AML-193 (cell line): Measurements from ENCODE around the gene MUC2.

Experiments
- DNase-seq, 2 experiments: peaks; one replicate each; lab custom pipeline; 2025; lab: John Stamatoyannopoulos, UW

MUC2 gene

DNA sequence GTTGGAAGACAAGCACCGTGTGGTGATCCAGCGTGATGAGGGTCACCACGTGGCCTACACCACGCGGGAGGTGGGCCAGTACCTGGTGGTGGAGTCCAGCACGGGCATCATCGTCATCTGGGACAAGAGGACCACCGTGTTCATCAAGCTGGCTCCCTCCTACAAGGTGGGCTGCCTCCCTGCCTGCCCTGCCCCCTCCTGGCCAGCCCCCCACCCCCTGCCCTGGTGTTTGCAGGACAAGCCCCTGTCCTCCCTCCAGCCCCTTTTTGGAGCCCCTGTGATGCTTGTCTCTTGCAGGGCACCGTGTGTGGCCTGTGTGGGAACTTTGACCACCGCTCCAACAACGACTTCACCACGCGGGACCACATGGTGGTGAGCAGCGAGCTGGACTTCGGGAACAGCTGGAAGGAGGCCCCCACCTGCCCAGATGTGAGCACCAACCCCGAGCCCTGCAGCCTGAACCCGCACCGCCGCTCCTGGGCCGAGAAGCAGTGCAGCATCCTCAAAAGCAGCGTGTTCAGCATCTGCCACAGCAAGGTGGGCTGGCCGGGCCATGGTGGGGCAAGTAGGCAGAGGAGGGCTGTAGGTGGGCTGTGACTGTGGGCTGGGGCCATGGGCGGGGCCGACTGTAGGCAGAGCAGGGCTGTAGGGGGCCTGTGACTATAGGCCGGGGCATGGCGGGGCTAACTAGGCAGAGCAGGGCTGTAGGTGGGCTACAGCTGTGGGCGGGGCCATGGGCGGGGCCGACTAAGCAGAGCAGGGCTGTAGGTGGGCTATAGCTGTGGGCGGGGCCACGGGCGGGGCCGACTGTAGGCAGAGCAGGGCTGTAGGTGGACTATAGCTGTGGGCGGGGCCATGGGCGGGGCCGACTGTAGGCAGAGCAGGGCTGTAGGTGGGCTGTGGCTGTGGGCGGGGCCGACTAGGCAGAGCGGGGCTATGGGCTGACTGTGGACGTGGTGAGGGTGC is 13.6 kb downstream of the MUC2 start:
- DNase-seq, result no peak

DNA sequence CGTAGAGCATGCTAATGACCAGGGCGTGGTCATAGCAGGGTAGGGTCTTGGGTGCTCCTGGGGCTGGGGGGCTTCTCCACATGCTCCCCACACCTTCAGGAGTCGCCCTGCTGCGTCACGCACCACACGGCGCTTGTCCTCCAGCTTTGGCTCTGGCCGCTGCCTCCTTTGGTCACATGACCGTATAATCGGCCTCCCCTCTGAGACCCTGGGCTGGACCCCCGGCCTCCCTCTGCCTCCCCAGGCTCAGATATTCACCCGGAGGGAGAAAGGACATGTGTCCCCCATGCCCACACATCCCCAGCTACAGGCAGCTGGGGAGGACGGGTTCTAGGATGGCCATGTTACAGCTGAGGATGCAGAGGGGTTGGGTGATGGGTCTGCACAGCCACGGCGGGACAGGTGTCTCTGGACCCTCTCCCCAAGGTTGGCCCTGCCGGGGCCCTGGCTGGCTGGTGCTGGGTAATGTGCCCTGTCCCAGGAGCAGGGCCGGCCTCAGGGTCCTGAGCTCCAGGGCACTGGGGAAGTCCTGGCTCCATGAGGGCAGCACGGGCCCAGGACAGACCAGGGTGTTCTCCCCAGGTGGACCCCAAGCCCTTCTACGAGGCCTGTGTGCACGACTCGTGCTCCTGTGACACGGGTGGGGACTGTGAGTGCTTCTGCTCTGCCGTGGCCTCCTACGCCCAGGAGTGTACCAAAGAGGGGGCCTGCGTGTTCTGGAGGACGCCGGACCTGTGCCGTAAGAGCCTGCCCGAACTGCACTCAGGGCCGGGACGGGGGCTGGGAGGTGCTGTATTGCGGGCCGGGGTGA is 14.5 kb downstream of the MUC2 start:
- DNase-seq, result no peak

DNA sequence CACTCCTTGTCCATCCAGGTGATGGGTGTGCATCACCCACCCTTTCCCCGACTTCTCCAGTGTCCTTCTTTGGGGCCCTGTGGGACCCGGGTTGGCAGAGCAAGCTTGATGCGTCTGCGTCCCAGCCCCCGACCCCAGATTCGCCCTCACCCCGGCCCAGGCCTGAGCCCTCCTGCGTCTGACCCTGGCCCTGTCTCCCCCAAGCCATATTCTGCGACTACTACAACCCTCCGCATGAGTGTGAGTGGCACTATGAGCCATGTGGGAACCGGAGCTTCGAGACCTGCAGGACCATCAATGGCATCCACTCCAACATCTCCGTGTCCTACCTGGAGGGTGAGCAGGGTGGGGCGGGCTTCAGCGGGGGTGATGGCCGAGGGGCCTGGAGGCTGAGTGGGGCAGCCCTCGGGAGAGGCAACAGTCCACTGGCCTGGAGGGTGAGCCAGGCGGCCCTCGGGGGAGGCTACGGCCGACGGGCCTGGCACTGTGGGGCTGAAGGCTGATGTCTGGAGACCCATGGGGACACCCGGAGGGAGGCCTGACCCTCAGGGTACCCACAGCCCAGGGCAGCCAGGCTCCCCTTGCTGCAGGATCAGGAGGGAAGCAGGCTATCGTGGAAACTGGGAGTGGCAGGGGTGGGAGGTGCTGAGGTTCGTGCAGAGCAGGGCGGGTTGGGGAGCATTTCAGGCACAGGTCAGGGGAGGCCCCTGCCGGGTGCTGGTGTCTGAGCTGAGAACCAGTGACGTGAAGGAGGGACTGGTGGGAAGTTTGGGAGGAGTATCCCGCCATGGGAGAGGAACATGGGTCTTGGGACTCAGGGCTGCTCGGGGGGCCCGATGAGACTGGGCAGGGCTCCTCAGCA is 15.3 kb downstream of the MUC2 start:
- no peak for DNase-seq

DNA sequence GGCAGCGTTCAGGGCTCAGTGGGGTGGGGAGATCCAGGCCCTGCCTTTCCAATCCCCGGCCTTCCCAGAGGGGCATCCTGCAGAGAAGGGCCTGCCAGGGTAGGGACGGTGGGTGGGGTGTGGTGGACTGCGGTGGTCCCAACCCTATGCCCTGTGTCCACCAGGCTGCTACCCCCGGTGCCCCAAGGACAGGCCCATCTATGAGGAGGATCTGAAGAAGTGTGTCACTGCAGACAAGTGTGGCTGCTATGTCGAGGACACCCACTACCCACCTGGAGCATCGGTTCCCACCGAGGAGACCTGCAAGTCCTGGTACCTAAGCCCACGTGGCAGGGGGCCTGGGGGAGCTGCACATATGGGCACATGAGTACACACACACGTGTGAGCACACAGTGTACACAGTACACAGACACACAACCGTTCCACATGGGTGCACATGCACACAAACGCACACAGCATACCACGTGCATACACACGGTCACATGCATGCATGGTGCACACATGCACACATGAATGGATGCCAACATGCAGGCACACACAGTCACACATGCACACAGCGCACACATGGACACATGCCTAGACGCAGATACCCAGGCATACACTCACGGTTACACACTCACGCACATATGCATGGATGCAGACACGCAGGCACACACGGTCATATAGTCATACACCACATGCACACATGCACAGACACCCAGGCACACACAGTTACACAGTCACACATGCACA is 16.1 kb downstream of the MUC2 start:
- DNase-seq, result no peak

DNA sequence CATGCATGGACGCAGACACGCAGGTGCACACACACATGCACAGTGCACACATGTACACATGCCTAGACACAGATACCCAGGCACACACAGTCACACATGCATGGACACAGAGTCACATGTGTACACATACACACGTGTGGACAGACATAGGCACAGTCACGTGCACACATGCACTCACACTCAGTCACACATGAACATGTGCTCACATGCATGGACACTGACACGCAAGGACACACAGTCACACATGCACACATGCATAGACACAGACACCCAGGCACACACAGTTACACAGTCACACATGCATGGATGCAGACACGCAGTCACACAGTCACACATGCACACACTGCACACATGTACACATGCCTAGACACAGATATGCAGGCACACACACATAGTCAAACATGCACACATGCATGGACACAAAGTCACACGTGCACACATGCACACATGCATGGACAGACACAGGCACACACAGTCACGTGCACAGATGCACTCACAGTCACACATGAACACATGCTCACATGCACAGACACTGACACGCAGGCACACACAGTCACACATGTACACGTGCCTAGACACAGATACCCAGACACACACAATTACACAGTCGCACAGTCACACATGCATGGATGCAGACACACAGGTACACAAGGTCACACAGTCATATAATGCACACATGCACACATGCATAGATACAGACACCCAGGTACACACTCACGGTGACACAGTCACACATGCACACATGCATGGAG is 16.8 kb downstream of the MUC2 start:
- DNase-seq, result no peak

DNA sequence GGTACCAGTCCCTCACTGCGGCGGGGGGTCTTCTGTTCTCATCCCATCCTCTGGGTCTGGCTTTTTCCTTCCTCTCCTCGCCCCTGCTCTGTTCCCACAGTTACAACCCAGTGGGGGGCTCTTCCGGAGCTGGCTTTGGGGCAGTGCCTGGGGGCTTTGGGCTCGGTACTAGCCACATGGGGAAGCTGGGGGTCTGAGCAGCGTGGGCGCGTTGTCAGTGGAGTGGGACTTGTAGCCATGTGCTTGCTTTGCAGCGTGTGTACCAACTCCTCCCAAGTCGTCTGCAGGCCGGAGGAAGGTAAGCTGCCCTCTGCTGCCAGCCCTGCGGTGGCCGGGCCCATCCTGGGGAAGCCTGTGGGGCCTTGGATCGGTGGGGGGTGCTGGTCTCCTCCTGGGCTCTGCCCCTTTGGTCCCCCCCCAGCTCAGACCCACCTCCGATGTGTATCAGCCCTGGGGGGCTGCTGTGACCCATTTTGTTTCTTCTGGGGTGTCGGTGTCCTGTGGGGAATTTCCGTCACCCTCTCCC is 17.5 kb downstream of the MUC2 start:
- no peak for DNase-seq

DNA sequence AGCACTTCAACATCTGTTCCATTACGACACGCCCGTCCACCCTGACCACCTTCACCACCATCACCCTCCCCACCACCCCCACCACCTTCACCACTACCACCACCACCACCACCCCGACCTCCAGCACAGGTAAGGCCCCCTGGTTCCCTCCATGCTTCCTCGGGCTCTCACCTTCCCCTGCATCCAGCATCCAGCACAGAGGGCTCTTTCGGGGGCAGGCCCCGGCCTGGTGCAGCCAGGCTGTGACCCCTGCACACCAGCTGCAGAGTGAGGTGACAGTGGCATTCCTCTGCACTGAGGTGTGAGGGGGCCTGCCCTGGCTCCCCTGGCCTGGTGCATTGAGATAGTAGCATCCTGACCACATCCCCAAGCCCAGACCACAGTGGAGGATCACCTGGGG is 18.2 kb downstream of the MUC2 start:
- DNase-seq, result no peak

DNA sequence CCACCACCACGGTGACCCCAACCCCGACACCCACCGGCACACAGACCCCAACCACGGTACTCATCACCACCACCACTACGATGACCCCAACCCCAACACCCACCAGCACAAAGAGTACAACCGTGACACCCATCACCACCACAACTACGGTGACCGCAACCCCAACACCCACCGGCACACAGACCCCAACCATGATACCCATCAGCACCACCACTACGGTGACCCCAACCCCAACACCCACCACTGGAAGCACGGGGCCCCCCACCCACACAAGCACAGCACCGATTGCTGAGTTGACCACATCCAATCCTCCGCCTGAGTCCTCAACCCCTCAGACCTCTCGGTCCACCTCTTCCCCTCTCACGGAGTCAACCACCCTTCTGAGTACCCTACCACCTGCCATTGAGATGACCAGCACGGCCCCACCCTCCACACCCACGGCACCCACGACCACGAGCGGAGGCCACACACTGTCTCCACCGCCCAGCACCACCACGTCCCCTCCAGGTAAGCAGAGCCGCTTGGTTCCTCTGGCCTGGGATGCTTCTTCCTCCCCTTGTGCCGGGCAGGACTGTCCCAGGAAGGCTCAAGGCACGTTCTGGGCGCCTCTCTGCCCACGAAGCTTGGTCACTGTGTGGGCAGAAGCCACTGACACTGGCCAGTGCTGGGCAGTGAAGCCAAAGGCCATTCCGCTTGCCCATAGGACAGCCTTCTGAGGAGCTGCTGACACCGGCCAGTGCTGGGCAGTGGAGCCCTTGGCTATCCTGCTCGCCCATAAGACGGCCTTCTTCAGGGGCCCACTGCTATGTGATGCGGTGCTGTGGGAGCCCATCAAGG is 25.1 kb downstream of the MUC2 start:
- no peak for DNase-seq

DNA sequence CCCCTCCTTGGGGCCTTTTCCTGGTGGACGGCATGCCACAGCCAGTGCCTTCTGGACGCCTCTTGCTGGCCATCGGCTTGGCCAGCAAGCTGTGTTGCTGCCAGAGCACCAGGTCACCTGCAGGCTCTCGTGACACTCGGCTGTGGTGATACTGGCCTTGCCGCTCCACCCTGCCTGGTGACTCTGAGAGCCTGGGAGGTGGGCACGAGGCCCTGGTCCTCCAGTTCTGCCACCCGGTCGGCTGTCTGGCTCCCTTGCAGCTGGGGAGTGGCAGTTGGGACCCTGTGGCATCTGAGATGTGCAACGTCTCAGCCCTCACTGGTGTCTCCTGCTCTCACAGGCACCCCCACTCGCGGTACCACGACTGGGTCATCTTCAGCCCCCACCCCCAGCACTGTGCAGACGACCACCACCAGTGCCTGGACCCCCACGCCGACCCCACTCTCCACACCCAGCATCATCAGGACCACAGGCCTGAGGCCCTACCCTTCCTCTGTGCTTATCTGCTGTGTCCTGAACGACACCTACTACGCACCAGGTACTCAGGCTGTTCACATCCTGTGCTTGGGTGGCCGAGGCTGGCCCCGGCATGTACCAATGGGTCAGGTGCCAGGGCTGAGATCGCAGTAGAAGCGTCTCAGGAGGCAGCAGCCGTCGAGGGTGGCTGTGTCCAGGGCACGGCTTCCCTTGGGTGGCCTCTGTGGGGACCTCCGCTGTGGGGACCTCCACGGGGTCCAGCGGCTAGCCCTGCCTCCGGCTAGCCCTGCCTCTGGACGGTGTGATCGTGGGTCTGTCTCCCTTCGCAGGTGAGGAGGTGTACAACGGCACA is 26.0 kb downstream of the MUC2 start:
- no peak for DNase-seq

DNA sequence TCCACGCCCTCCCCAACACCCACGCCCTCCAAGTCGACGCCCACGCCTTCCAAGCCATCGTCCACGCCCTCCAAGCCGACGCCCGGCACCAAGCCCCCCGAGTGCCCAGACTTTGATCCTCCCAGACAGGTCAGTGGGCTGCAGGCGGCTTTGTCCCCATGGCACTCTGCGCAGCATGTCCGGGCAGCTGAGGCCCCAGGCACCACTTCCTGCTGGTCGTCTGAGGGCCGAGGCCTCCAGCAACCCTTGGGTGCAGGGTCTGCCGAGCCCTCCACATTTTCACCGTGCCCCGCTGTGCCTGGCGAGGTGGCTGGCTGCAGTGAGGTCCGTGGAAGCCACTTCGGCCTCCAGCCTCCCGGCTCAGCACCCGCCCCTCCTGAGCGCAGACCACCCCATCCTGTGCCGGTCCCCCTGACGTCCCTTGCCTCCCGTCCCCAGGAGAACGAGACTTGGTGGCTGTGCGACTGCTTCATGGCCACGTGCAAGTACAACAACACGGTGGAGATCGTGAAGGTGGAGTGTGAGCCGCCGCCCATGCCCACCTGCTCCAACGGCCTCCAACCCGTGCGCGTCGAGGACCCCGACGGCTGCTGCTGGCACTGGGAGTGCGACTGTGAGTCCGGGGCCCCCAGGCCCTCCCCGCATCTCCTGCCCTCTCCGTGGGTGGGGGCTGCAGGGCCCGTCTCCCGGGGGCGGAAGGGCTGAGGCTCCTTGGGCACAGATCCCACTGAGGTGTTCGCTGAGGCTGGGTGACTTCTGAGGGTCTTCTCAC is 26.8 kb downstream of the MUC2 start:
- no peak for DNase-seq

DNA sequence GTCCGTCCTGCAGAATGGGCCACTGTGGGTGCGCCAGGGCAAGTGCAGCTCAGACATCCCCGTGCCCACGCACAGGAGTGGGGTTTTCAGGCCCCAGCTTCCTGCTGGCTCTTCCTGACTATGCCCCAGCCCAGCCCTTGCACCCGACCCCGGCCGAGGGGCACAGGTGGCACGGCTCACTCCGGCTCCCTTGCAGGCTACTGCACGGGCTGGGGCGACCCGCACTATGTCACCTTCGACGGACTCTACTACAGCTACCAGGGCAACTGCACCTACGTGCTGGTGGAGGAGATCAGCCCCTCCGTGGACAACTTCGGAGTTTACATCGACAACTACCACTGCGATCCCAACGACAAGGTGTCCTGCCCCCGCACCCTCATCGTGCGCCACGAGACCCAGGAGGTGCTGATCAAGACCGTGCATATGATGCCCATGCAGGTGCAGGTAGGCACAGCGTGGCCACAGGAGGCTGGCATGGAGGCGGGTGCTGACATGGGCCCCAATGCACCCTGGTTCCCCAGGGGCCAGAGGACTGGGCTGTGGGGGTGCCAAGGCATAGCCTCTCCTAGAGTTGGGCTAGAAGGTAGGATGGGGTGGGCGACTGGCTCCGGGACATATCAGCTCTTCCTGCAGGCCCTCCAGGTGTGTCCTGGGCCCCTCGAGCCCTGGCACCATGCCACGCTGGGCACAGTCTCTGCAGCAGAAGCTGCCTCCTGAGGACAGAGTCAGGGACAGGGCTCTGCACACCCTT is 27.7 kb downstream of the MUC2 start:
- no peak for DNase-seq

DNA sequence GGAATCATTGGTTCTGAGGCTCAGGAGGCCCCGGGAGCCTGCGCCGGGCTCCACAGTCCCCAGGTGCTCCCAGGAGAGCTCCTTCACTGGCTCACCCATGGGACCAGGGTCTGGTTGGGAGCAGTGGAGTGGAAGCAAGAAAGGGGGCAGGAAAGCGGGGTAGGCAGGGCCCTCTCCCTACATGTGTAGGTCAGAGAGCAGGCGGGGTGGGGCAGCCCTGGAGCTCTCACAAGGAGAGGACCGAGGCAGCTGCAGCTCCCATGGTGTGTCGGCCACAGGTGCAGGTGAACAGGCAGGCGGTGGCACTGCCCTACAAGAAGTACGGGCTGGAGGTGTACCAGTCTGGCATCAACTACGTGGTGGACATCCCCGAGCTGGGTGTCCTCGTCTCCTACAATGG is 28.3 kb downstream of the MUC2 start:
- no peak for DNase-seq

DNA sequence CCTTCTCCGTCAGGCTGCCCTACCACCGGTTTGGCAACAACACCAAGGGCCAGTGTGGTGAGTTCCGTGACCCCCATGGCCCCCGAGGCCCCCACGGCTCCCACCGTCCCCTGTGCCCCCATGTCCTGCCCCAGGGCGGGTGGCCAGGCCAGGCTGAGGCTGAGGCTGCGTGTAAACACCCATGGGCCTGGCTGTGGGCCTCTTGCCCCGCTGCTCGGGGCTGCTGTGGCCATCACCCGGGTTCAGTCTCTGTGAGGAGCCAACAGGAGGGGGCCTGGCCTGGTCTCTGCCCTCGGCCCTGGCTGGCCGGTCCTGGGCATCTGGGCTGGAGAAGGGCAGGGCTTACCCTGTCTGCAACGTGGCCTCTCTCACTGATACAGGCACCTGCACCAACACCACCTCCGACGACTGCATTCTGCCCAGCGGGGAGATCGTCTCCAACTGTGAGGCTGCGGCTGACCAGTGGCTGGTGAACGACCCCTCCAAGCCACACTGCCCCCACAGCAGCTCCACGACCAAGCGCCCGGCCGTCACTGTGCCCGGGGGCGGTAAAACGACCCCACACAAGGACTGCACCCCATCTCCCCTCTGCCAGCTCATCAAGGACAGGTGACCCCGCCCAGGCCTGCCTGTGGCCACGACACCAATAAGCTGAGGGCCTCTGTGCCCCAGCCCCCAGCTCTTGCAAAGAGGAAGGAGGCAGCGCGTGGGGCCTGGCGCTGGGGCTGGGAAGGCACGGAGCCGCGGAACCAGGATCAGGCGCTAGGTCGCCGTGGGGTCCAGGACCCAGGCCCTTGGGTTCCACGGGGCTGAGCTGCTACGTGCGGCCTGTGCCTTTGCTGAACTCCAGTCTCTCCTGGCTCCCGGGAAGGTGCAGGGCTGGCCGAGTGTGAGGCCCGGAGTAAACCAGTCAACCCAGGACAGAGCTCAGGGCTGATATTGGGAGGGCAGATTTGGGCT is 29.0 kb downstream of the MUC2 start:
- no peak for DNase-seq

DNA sequence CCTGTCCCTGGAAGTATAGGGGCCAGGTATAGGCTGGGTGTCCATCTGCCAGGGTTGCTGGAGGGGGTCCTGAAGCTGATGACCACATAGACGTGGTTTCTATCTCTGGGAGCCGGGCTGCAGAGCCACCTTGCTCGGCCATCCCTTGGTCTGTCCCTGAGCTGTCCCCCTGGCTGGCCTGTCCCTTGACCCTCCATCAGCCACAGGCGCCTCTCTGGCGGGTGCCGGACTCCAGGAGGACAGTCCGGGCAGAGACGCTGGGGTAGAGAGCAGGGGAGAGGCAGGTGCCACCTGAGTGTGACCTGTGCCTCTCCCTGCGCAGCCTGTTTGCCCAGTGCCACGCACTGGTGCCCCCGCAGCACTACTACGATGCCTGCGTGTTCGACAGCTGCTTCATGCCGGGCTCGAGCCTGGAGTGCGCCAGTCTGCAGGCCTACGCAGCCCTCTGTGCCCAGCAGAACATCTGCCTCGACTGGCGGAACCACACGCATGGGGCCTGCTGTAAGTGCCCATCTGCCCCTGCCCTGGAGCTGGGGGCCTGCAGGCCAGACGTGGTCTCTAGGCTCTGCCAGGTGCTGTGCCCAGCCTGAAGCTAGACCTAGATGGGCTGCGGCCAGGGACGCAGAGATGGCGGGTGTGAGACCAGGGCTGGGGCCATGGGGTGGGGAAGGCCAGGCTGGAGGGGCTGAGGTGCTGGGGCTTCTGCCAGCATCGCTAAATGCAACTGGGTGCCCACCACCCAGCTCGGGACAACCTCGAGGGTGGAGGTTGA is 29.9 kb downstream of the MUC2 start:
- no peak for DNase-seq

DNA sequence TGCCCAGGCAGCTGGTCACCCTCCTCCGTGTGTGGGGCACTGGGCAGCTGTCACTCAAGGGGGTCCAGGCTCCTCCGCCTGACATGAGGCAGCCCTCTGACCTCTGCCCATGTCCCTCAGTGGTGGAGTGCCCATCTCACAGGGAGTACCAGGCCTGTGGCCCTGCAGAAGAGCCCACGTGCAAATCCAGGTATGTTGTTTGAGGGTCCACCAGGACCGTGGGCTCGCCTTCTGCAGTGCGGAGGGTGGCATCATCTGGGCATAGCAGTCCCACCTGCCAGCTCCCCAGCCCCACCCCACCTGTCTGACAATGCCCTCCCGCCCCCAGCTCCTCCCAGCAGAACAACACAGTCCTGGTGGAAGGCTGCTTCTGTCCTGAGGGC is 30.5 kb downstream of the MUC2 start:
- DNase-seq, result no peak
